Hematopoietic multipotent progenitor cell treated with erythropoietin and hydrocortisone succinate and interleukin-3 and kit ligand, for 15 days (in vitro differentiated cells): ENCODE results near the gene SETD1A.
"Not testable (repeated sequence)": the region's sequence is repeated elsewhere in the genome, so short reads cannot be mapped to it uniquely, and the experiment has no call there.

ENCODE experiments used
- DNase-seq: peaks from one replicate; pipeline ENCODE4 v3.0.0-alpha.2; 2015; ENCODE audit warnings: low spot score

Gene SETD1A

DNA sequence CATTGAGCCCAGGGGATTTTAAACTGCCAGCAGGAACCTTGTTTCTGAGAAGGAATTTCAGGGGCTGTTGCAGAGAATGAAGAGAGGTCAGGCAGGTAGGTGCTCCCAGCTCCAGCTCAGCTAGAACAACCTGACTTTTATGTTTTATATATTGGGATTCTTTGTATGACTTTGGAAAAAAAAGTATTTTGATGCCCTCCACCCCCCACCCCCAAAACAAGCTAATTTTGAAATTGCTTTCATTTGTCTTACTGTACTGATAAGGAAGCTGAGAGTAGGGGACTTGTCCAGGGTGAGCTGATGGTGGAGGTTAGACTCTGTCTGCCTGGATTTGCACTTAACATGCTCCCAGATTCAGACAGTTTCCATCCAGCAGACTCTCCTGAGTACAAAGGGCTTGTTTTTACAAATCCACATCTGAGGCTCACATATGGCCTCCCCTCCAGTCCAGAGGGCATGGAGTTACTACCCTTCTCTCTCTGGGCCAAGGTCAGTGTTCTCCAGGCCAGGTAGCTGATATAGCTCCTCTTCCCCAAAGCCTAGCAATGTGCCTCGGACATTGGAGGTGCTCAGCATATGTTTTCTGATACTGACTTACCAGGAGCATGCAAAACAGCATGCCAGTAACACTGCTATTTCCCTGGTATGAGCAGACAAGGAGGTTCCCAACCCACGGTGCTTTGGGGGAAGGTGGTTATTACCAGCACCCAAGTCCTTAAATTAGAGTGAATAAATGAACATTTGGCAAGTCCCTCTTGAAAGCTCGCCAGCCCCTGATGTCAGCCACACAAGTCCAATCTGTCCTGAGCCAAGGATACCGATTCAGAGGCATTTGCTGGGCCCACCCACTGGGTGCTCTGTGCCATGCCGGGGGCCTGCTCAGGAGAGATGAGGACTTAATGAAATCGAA, 41.6 kb downstream of the SETD1A start:
- DNase-seq = no peak

DNA sequence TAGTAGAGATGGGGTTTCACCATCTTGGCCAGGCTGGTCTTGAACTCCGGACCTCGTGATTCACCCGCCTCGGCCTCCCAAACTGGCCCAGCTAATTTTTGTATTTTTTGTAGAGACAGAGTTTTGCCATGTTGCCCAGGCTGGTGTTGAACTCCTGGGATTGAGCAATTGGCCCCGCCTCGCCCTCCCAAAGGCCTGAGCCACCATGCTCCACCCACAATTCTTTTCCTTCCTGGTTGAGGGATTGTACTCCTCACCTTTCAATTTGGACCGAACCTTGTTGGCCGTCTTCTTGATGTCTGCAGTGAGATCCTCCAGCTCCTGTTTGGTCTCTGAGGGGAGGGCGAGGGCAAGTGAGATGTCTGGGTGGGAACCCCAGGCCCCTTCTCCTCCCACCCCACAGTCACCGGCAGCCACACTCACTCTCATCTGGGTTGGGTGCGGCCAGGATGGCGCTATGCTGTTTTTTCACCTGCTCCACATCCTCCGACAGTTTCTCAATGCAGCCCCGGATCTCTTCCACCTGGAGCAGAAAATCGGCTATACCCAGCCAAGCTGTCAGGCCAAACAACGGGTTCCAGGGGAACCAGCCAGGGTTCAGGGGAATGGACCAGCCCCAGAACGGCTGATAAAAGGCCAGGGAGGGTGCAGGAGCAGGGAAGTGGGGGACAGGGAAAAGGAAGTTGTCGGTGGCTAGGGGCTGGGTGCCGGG, 43.3 kb downstream of the SETD1A start:
- no peak for DNase-seq

DNA sequence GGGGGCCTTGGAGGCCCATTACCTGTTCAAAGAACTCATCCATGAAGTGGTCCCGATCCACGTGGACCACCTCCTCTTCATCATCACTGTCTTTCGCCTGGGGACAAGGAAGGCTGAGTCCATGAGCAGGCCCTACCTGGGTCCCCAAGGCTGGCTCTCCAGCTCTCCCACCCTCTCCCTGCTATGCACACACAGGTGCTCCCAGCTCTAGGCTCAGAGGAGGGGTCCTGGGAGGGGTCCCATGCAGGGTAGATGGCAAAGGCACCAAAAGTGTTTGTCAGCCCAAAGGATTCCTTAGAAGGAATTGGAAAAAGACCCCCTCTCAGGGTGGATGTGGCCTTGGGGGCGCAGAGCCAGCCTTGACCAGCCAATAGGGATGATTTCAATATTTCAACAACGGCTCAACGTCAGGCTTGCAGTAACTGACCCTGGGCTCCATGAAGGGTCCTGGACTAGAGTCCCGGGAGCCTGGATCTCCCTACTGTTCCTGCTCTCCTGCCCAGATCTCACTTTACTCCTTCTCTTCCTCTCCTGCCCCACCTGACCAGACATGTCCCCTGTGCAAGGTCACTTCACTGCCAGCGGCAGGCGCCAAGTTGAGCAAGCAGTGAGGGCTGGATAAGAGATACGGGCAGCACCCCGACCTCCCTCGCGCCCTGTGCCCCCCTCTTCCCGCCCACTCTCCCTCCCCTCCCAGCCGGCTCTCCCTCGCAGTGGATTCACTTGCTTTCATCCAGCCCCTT, 44.1 kb downstream of the SETD1A start:
- peak; percentile 40 for DNase-seq

DNA sequence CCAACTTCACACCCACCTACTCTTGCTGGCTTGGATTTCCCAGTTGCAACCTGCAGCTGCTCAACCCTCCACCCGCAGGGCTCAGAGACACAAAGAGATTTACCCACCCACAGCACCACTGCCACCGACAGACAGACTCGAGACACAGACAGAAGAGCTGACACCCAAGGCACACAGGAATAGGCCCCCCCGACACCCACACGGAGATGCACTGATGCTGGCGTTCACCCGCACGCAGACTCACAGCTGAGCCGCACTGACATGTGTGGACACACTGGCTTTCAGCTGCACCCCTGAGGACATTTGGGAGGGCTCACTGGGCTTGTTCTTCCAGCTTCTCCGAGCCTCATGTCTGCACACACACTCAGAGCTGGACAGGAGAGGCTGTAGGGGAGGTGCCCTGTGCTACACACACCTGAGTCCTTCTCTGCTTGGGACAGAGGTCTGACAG, 44.7 kb downstream of the SETD1A start:
- DNase-seq = no peak

GRCh38 chr16:31002862-31003341, 45.3 kb downstream of the SETD1A start:
- no peak for DNase-seq

DNA sequence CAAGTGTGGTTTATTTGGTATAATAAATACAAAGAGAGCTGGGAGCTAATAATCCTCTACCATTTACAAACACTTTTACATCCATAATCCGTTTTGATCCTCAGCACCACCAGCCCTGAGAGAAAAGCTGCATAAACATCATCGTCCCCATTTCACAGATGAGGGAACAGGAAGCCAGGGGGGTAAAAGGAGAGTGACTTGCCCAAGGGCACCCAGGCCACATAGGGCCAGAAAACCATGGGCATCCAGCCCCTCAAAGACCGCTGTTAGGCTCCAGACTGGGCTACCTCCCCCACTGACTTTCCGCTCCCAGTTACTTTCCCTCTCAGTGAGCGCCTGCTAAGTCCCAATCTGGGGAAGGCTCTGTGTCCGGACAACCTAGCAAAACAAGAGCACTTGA, 46.2 kb downstream of the SETD1A start:
- DNase-seq = no peak

DNA sequence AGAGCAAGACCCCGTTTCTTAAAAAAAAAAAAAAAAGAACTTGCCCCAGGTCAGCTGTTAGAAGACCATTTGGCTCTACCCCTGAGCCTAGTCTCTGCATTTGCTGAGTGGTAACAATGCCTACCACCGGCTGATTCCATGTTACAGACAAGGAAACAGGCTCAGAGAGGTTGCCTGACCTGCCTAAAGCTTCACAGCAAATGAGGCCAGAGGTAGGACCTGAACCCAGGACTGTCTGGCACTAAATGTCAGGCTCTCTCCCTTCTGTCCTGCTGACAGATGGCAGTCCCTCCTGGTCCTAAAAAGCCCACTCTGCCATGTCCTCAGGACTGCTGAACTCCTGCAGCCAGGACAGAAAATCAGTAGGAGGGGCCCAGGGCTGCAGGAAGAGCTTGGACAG, 47.1 kb downstream of the SETD1A start:
- no peak for DNase-seq

DNA sequence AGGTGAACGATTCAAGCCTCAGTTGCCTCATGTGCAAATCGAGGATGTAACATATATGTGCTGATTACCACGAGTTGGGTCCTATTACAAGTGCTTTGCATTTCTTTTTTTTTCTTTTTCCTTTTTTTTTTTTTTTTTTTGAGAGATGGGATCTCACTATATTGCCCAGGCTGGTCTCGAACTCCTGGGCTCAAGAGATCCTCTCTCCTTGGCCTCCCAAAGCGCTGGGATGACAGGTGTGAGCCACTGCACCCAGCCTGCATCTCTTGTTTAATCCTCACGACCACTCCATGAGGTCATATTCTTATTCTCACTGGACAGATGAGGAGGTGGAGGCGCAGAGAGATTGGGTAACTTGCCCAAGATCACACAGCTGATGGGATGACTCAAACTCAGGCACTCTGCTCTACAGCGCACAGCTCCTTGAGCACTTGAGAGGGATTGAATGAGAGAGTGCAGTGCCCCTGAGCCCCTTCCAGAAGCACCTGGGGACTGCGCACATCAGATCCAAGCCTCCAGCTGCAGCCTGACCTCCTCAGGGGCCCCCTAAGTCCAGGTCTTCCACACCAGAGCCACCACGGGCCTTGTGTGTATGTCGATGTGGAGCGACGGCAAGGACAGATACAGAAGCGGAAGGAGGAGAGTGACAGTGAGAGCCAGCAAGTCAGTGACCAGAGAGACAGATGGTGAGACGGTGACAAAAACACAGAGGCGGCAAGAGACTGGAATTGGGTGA, 48.0 kb downstream of the SETD1A start:
- DNase-seq = no peak

GRCh38 chr16:31006086-31006385, 48.5 kb downstream of the SETD1A start:
- DNase-seq = no peak

- DNase-seq = no peak
Observed at GRCh38 chr16:31006589-31006988, 49.0 kb downstream of the SETD1A start.

DNA sequence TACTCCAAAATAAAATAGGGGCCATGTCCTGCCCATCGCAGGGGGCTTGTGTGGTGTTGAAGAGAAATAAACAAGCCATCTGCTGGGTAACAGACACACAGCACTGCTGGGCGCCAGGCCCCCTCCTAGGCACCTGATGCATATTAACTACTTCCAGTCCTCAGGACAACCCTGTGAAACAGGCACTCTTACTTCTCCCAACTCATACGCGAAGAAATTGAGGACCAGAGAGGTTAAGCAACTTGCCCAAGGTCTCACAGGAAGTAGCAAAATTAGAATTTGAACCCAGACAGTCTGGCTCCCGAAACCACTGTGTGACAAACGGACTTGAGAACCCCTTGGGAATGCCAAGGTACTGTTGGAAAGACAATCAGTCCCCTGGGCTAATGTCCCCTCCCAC, 50.1 kb downstream of the SETD1A start:
- no peak for DNase-seq

- no peak for DNase-seq
Observed at GRCh38 chr16:31008149-31008548, 50.6 kb downstream of the SETD1A start.

GRCh38 chr16:31008551-31008950, 51.0 kb downstream of the SETD1A start:
- no peak for DNase-seq

GRCh38 chr16:31009120-31009519, 51.6 kb downstream of the SETD1A start:
- no peak for DNase-seq

DNA sequence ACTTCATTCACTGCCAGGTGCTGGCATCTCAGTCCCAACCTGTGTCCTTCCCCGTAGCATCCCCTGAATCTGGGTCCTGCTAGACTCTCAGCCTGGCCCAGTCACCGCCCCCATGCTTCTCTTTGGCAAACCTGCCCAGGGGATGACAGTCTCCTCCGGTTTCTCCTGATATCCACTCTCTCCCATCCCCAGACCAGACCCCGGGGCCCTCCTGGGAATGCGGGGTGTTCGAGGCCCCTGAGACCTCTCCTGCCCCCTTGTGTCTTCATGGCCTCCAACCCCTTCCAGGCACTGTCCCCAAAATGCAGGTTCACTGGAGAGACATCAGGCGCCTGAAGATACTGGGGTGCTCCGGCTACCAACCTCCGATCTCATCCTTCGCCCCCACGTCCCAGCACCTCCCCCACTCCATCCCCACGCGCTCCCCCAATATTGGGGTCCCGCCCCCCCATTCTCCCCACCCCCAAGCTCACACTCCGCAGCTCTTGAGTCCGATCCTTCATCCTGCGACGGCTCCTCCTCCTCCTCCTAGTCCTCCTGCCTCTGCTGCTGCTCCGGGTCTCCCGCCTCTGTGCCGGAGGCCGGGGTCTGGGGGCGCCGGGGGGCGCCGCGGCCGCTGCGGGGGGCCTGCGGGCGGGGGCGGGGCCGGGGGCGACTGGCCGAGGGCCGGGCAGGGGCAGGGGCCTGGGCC, 52.5 kb downstream of the SETD1A start:
- no peak for DNase-seq

DNA sequence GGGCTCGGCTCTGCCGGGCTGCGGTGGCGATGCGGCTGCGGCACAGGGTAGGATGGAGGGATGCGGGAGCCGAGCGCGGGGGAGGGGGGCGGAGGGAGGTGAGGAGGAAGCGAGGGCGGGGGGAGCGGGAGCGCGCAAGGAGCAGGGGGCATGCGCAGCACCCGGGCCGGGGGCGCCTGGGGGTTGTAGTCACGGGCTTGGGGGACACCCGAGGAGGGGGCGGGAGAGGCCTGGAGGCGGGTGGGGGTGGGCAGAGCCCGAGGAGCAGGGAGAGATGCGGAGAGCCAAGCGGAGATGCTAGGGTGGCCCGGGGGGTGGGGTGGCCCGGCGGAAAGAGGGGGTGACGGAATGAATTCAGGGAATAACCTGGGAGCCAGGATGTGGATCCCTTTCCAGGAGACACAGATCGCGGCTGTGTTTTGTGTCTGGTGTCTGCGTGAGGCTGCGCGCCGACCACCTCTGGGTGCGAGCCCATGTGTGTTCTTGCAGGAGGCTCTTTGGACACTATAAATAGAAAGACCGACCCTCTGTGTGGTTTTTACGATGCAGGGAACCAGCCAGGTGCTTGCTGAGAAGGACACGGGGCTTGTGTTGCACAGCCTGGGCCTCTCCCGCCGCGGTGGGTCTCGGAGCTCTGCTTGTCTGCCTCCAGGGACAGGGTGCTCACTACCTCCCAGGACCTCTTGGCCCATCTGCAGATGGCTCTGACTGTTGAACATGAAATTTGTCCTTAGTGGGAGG, 53.2 kb downstream of the SETD1A start, which contains the start of gene STX1B:
STX1B (minus strand) TSS at position 54 of the 741 bp plus-strand sequence. CDS start 242 bp downstream, outside the sequence.
- DNase-seq = no peak

GRCh38 chr16:31011815-31012214, 54.3 kb downstream of the SETD1A start:
- DNase-seq = not testable (repeated sequence)

DNA sequence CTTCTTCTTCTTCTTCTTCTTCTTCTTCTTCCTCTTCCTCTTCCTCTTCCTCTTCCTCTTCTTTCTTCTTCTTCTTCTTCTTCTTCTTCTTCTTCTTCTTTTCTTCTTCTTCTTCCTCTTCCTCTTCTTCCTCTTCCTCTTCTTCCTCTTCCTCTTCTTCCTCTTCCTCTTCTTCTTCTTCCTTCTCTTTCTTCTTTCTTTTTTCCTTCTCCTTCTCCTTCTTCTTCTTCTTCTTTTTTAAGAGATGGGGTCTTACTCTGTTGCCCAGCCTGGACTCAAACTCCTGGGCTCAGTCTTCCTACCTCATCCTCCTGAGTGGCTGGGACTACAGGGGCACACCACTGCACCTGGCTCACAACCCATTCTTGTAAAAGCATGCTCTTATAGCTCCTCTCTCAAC, 55.7 kb downstream of the SETD1A start:
- DNase-seq = not testable (repeated sequence)

DNA sequence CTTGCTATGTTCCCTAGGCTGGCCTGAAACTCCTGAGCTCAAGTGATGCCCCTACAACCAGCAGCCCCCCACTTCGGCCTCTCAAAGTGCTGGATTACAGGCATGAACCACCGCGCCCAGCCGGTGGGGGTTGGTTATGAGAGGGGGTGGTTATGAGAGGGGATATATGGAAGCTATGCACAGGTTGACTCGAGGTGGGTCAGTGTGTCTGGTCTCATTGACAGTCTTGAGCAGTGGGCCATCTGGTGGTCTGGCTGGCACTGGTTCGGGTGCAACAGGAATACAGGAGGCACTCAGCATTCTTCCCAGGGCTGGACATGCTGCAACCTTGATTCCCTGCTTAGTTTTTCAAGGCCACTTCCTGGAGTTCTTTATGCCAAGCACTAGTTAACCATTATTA, 58.5 kb downstream of the SETD1A start:
- DNase-seq = no peak

DNA sequence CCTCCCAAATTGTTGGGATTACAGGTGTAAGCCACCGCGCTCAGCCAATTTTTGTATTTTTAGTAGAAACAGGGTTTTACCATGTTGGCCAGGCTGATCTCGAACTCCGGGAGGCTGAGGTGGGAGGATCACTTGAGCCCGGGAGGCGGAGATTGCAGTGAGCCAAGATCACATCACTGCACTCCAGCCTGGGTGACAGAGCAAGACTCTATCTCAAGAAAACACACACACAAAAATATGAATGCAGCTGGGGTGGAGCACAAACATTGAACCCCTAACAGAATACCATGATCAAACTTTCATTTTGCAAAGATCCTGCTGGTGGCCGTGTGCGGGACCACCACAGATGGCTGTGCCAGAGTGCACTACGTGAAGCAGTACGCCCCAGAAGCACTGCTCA, 60.2 kb downstream of the SETD1A start:
- DNase-seq = peak; percentile 76
